H1 (cell line): ENCODE data around the gene NOTCH4. TPM values are rescaled to one million over a fixed set of nuclear protein-coding genes. Genes with fewer than 3 reads are reported as not detected.

ENCODE experiments used
- CTCF ChIA-PET: fragments of 300-600 bp; sonication (Branson Sonifier 250); formaldehyde crosslinking; loops from one replicate; lab custom pipeline; 2021; ENCODE audit not compliant: partially characterized antibody; lab: Charles Lee
- POLR2A ChIA-PET: fragments of 300-600 bp; sonication (Branson Sonifier 250); formaldehyde crosslinking; loops from one replicate; lab custom pipeline; 2021; ENCODE audit warnings: inconsistent platforms; ENCODE audit not compliant: partially characterized antibody; lab: Charles Lee
- DNase-seq, 2 experiments: peaks; one replicate each; pipeline versions ENCODE4 v3.0.0 to v3.0.0-alpha.2; 2010 to 2022; ENCODE audit warnings: low spot score in 2 of 2, low read depth in 1 of 2, mixed read lengths in 1 of 2
- FAIRE-seq: peaks from 2 replicates; lab custom pipeline; 2011; peaks lifted over from hg19 to GRCh38; lab: Jason Lieb, UNC
- H2AFZ ChIP-seq: 2 replicates; pipeline ENCODE4 v1.8.1; 2012; ENCODE audit warnings: low read length, inconsistent platforms
- H2AK5ac ChIP-seq: 2 replicates; pipeline ENCODE4 v1.6.1; 2013; ENCODE audit warnings: low read depth, low read length
- H2BK120ac ChIP-seq: replicated peaks from 2 replicates; pipeline ENCODE3; 2013; ENCODE audit warnings: low read depth, low read length, inconsistent platforms
- H2BK12ac ChIP-seq: 2 replicates; pipeline ENCODE4 v1.6.1; 2013; ENCODE audit warnings: low read depth, low read length
- H2BK15ac ChIP-seq: 2 replicates; pipeline ENCODE4 v1.6.1; 2013; ENCODE audit warnings: low read length
- H2BK20ac ChIP-seq: 2 replicates; pipeline ENCODE4 v1.6.1; 2013; ENCODE audit warnings: low read length
- H2BK5ac ChIP-seq: 2 replicates; pipeline ENCODE4 v1.6.1; 2013; ENCODE audit warnings: low read depth, low read length
- H3K14ac ChIP-seq: 2 replicates; pipeline ENCODE4 v1.6.1; 2013; ENCODE audit warnings: inconsistent platforms; ENCODE audit not compliant: insufficient read length
- H3K18ac ChIP-seq: 2 replicates; pipeline ENCODE4 v1.6.1; 2013; ENCODE audit warnings: low read length; ENCODE audit errors: extremely low read depth
- H3K23ac ChIP-seq: 2 replicates; pipeline ENCODE4 v1.6.1; 2013; ENCODE audit warnings: inconsistent platforms; ENCODE audit not compliant: insufficient read length
- H3K23me2 ChIP-seq: 2 replicates; pipeline ENCODE4 v1.6.1; 2013; ENCODE audit warnings: low read depth, low read length
- H3K27ac ChIP-seq: 2 replicates; pipeline ENCODE4 v1.6.1; 2011; ENCODE audit warnings: low read depth, low read length, inconsistent platforms
- H3K27me3 ChIP-seq, 4 experiments: replicated peaks in 1 of 4; 1 replicate in 1 of 4; 2 replicates in 3 of 4; pipeline versions ENCODE4 v1.6.1 to v1.8.1; 2011 to 2013; ENCODE audit warnings: low read length in 3 of 4, mild to moderate bottlenecking in 3 of 4, inconsistent platforms in 2 of 4, mixed read lengths in 2 of 4, moderate library complexity in 1 of 4; ENCODE audit not compliant: control insufficient read depth in 3 of 4, insufficient read depth in 3 of 4; ENCODE audit errors: extremely low read depth in 1 of 4
- H3K36me3 ChIP-seq, 4 experiments: 2 replicates each; pipeline versions ENCODE4 v1.6.1 to v1.8.1; 2011 to 2013; ENCODE audit warnings: mild to moderate bottlenecking in 4 of 4, low read length in 3 of 4, moderate library complexity in 2 of 4, control low read depth in 1 of 4, inconsistent platforms in 1 of 4; ENCODE audit not compliant: insufficient read depth in 4 of 4, control insufficient read depth in 2 of 4
- H3K4ac ChIP-seq: replicated peaks from 2 replicates; pipeline ENCODE3; 2013; ENCODE audit warnings: low read length, low read depth, mixed read lengths, inconsistent platforms; ENCODE audit not compliant: insufficient read length
- H3K4me1 ChIP-seq, 4 experiments: replicated peaks in 1 of 4; 1 replicate in 1 of 4; 2 replicates in 3 of 4; pipeline versions ENCODE4 v1.6.1 to v1.8.1; 2011 to 2013; ENCODE audit warnings: low read length in 3 of 4, inconsistent platforms in 2 of 4, mixed read lengths in 1 of 4; ENCODE audit not compliant: insufficient read depth in 4 of 4, control insufficient read depth in 3 of 4
- H3K4me2 ChIP-seq, 2 experiments: 2 replicates each; pipeline versions ENCODE4 v1.6.1 to v1.8.1; 2011 to 2013; ENCODE audit warnings: low read depth in 2 of 2, low read length in 2 of 2, control low read depth in 1 of 2, inconsistent platforms in 1 of 2, mild to moderate bottlenecking in 1 of 2; ENCODE audit not compliant: insufficient read depth in 1 of 2
- H3K4me3 ChIP-seq, 4 experiments: fragments of 200-600, 300-600 bp in 1 of 4; sonication (generic), shearing (Covaris generic), sonication (Bioruptor Twin) in 1 of 4; 2 replicates each; pipeline versions ENCODE4 v1.5.1 to v1.8.1; 2011 to 2016; ENCODE audit warnings: low read length in 4 of 4, low read depth in 3 of 4, control low read depth in 2 of 4, inconsistent platforms in 2 of 4, mild to moderate bottlenecking in 2 of 4, mixed read lengths in 1 of 4, moderate library complexity in 1 of 4; ENCODE audit not compliant: insufficient read depth in 2 of 4; ENCODE audit errors: extremely low read depth in 1 of 4
- H3K56ac ChIP-seq: replicated peaks from 2 replicates; pipeline ENCODE3; 2013; ENCODE audit warnings: low read depth, mild to moderate bottlenecking, mixed read lengths, low read length, inconsistent platforms; ENCODE audit not compliant: insufficient read length
- H3K79me1 ChIP-seq: 2 replicates; pipeline ENCODE4 v1.6.1; 2013; ENCODE audit warnings: low read depth, low read length, control low read depth
- H3K79me2 ChIP-seq, 2 experiments: 2 replicates each; pipeline versions ENCODE4 v1.6.1 to v1.8.1; 2012 to 2013; ENCODE audit warnings: low read length in 2 of 2, mild to moderate bottlenecking in 2 of 2, inconsistent platforms in 1 of 2; ENCODE audit not compliant: insufficient read depth in 2 of 2, control insufficient read depth in 1 of 2
- H3K9ac ChIP-seq, 4 experiments: replicated peaks in 1 of 4; 1 replicate in 1 of 4; 2 replicates in 3 of 4; pipeline versions ENCODE4 v1.6.1 to v1.8.1; 2011 to 2013; ENCODE audit warnings: low read depth in 3 of 4, low read length in 3 of 4, control low read depth in 2 of 4, mild to moderate bottlenecking in 2 of 4, moderate library complexity in 2 of 4, inconsistent platforms in 1 of 4; ENCODE audit errors: extremely low read depth in 1 of 4
- H3K9me3 ChIP-seq, 2 experiments: 2 replicates each; pipeline versions ENCODE4 v1.6.1 to v1.8.1; 2012 to 2013; ENCODE audit warnings: mild to moderate bottlenecking in 2 of 2, moderate library complexity in 2 of 2, control low read depth in 1 of 2, inconsistent platforms in 1 of 2, low read depth in 1 of 2, low read length in 1 of 2, mixed read lengths in 1 of 2; ENCODE audit not compliant: insufficient read depth in 2 of 2
- H4K20me1 ChIP-seq, 2 experiments: replicated peaks in 1 of 2; 2 replicates each; pipeline versions ENCODE3 to v1.8.1; 2011 to 2013; ENCODE audit warnings: inconsistent platforms in 2 of 2, low read length in 2 of 2, mild to moderate bottlenecking in 1 of 2; ENCODE audit not compliant: insufficient read depth in 2 of 2, control insufficient read depth in 1 of 2
- H4K5ac ChIP-seq: 2 replicates; pipeline ENCODE4 v1.6.1; 2013; ENCODE audit warnings: low read length, low read depth, mixed read lengths, inconsistent platforms; ENCODE audit not compliant: insufficient read length
- H4K8ac ChIP-seq: 2 replicates; pipeline ENCODE4 v1.8.0; 2013; ENCODE audit warnings: mild to moderate bottlenecking, moderate library complexity, low read length, inconsistent platforms; ENCODE audit not compliant: insufficient read depth; ENCODE audit errors: extremely low read depth
- H4K91ac ChIP-seq: replicated peaks from 2 replicates; pipeline ENCODE3; 2013; ENCODE audit warnings: low read length, mixed read lengths, inconsistent platforms; ENCODE audit not compliant: insufficient read length
- BCL11A ChIP-seq, 2 experiments: IDR thresholded peaks; one replicate each; pipeline ENCODE4 v1.6.1; 2011; ENCODE audit warnings: low read depth in 2 of 2, low read length in 2 of 2, mild to moderate bottlenecking in 2 of 2
- BRCA1 ChIP-seq: IDR thresholded peaks from 2 replicates; pipeline ENCODE4 v1.6.1; 2012; ENCODE audit warnings: low read depth, low read length, improper control_type of control experiment
- CBX5 ChIP-seq: fragments of 300-800, 300-1000 bp; sonication (generic); IDR thresholded peaks from 2 replicates; pipeline ENCODE4 v1.7.1; 2016; ENCODE audit warnings: antibody characterized with exemption, low read length, low read depth
- CHD2 ChIP-seq: IDR thresholded peaks from 2 replicates; pipeline ENCODE4 v1.6.1; 2012; ENCODE audit warnings: low read length, improper control_type of control experiment
- E2F6 ChIP-seq: IDR thresholded peaks from 2 replicates; pipeline ENCODE4 v1.6.1; 2012; ENCODE audit warnings: inconsistent platforms
- GABPA ChIP-seq: IDR thresholded peaks from 2 replicates; pipeline ENCODE4 v1.6.1; 2011; ENCODE audit warnings: mild to moderate bottlenecking, low read length, moderate library complexity, borderline replicate concordance; ENCODE audit not compliant: insufficient read depth
- HDAC6 ChIP-seq: IDR thresholded peaks from one replicate; pipeline ENCODE4 v1.7.1; 2012; ENCODE audit warnings: low read depth, mild to moderate bottlenecking, inconsistent platforms, low read length, moderate library complexity
- JUN ChIP-seq: IDR thresholded peaks from 2 replicates; pipeline ENCODE4 v1.6.1; 2011; ENCODE audit warnings: low read depth, mild to moderate bottlenecking, improper control_type of control experiment, low read length
- JUND ChIP-seq: IDR thresholded peaks from 2 replicates; pipeline ENCODE4 v1.6.1; 2011; ENCODE audit warnings: mild to moderate bottlenecking, improper control_type of control experiment, low read length
- SIN3A ChIP-seq, 2 experiments: IDR thresholded peaks in 1 of 2; conservative IDR thresholded peaks in 1 of 2; 2 replicates each; pipeline ENCODE4 v1.6.1; 2011 to 2012; ENCODE audit warnings: low read length in 2 of 2, improper control_type of control experiment in 1 of 2, low read depth in 1 of 2, mild to moderate bottlenecking in 1 of 2
- SP2 ChIP-seq: IDR thresholded peaks from 2 replicates; pipeline ENCODE4 v1.6.1; 2012; ENCODE audit warnings: mild to moderate bottlenecking, low read length, inconsistent platforms
- TBP ChIP-seq: IDR thresholded peaks from 2 replicates; pipeline ENCODE4 v1.6.1; 2011; ENCODE audit warnings: low read depth, low read length, improper control_type of control experiment
- ZNF274 ChIP-seq: IDR thresholded peaks from 2 replicates; pipeline ENCODE4 v1.7.0; 2012; ENCODE audit warnings: low read length, borderline replicate concordance; ENCODE audit errors: extremely low read depth
- WGBS, 2 experiments: shearing (Covaris generic) in 1 of 2; methylation state at CpG; one replicate each; pipeline versions ENCODE4 v1.1.6 to v1.1.7; 2013 to 2015; ENCODE audit warnings: low lambda C conversion rate in 2 of 2, mixed read lengths in 2 of 2, inconsistent platforms in 1 of 2, low coverage in 1 of 2, missing lambda C conversion rate in 1 of 2; ENCODE audit not compliant: insufficient replicate concordance in 2 of 2, insufficient coverage in 1 of 2, insufficient read length in 1 of 2; ENCODE audit errors: extremely low coverage in 1 of 2, missing lambda C conversion rate in 1 of 2; 5-methylcytosine and 5-hydroxymethylcytosine counted together
- polyA plus RNA-seq, 7 experiments: library from polyadenylated mRNA; depleted of rRNA in 3 of 7; stranded (reverse) in 5 of 7; unstranded in 2 of 7; fragments of >200 nt in 5 of 7; fragments of 200-250 nt in 2 of 7; gene quantifications; 1 replicate in 5 of 7; 2 replicates in 1 of 7; 4 replicates in 1 of 7; pipeline versions ENCODE4 v1.2.1 to v1.2.3, GENCODE V29; 2011 to 2013; ENCODE audit warnings: missing spikeins in 2 of 7, mixed read lengths in 2 of 7
- total RNA-seq: library from RNA; stranded (reverse); fragmentation: NEBNext Ultra II Directional; extraction: Animal tissue kit (Norgen Biotek cat#: 25700); gene quantifications from 2 replicates; pipeline ENCODE4 v1.2.1, GENCODE V29; 2021

NOTCH4 gene
- total and polyA plus RNA-seq, 2 of the 8 experiments (the other 6 are each of a cell fraction or from before 2014, with no cell fraction given) = 1.9 to 2.8 TPM

GRCh38 chr6:32181148-32181702, 42.6 kb downstream of the NOTCH4 start:
- Histone ChIP-seq H4K20me1 (no peaks in the 10 kb centered on the region), H3K23me2 (peaks cover 21% of the 10 kb centered on the region), H4K5ac (no peak overlapping the region), H3K18ac (no peak overlapping the region), H3K79me2 (peaks cover 0 to 12% of the 10 kb centered on the region in 2 experiments; a peak in 2 of 4 replicates), H2AK5ac (no peak overlapping the region), H3K27me3 (no peaks in the 10 kb centered on the region; a peak in 1 of 7 replicates), H3K23ac (no peak overlapping the region), H2BK5ac (no peak overlapping the region), H3K4ac (no peak overlapping the region), H3K9ac (no peak overlapping the region), H3K27ac (no peak overlapping the region), H4K91ac (no peak overlapping the region), H3K4me1 (peaks cover 0 to 8% (median 2%) of the 10 kb centered on the region in 4 experiments; a peak in 4 of 7 replicates), H3K4me2 (no peak overlapping the region), H2BK15ac (no peak overlapping the region), H3K79me1 (peaks cover 4% of the 10 kb centered on the region; the same call in 1 of the 2 replicates), H2BK120ac (no peak overlapping the region), H2BK12ac (no peak overlapping the region), H3K14ac (no peak overlapping the region), H3K36me3 (peaks cover 4 to 27% (median 19%) of the 10 kb centered on the region in 4 experiments; a peak in 7 of 8 replicates), H3K9me3 (no peaks in the 10 kb centered on the region), H2BK20ac (no peak overlapping the region), H4K8ac (no peak overlapping the region), H2AFZ (no peak overlapping the region), H3K56ac (no peak overlapping the region), H3K4me3 (no peak overlapping the region)
- POLR2A ChIA-PET = interaction anchor here (7.9 kb wide), 1 partner anchor 12 kb away, joined by 194 read pairs; the partner anchor contains the start of genes GPSM3 and PBX2
- TF ChIP-seq JUND (no peak), ZNF274 (no peak), JUN (no peak), SP2 (no peak), GABPA (no peak), BRCA1 (no peak), SIN3A (conservative IDR thresholded peaks at IDR 0.05 in 1 of 2, IDR thresholded peaks at IDR 0.05 in 1 of 2; ENCODE audit: low read depth in 1 of 2, low read length in 2 of 2) (no peak), TBP (no peak), CHD2 (no peak), BCL11A (IDR thresholded peaks at IDR 0.05; ENCODE audit: low read depth in 2 of 2, low read length in 2 of 2) (no peak), HDAC6 (no peak), CBX5 (no peak), E2F6 (no peak)
- CTCF ChIA-PET = interaction anchor here (1.1 to 1.9 kb wide), 3 partner anchors 12 to 64 kb away, joined by 3 to 8 read pairs (median 3); no protein-coding TSS in a partner anchor
- 79% methylated on average over 14 of the region's 15 CpGs; no CpG with 5 or more reads in 1 of the 2 experiments for WGBS, 2 experiments
- FAIRE-seq (no peak), DNase-seq (no peak)
